K562 (cell line): ENCODE measurements around the gene USP8. TPM values are rescaled to one million over a fixed set of nuclear protein-coding genes. Genes with fewer than 3 reads are reported as not detected.

Source experiments
- ATAC-seq: fragments of 200-7000 bp; cut with Tn5 transposase; 3 replicates; pipeline ENCODE4 v1.9.1; 2020; ENCODE audit warnings: moderate library complexity
- BruUV-seq: library from RNA; stranded (reverse); fragments of 400-500 nt; replicated peaks from 2 replicates; lab custom pipeline; 2021; lab: Mats Ljungman, UMichigan
- CTCF ChIA-PET: fragments of 300-600 bp; formaldehyde crosslinking; extraction: SDS; loops from one replicate; lab custom pipeline; 2021; ENCODE audit warnings: low intra/inter-chr PET ratio; lab: Yijun Ruan, JAX
- POLR2A ChIA-PET: fragments of 300-600, 350-650 bp; sonication (Branson Sonifier 250); formaldehyde crosslinking; extraction: SDS; loops from one replicate; lab custom pipeline; 2021; ENCODE audit warnings: antibody characterized with exemption, inconsistent platforms; lab: Yijun Ruan, JAX
- DNase-seq, 4 experiments: peaks; one replicate each; pipeline versions ENCODE4 v3.0.0 to v3.0.0-alpha.2; 2011 to 2018; ENCODE audit warnings: low spot score in 3 of 4, mixed read lengths in 3 of 4; ENCODE audit errors: extremely low read depth in 1 of 4
- FAIRE-seq: peaks from 2 replicates; lab custom pipeline; 2011; peaks lifted over from hg19 to GRCh38; lab: Jason Lieb, UNC
- H2AFZ ChIP-seq: 2 replicates; pipeline ENCODE4 v1.6.0; 2011; ENCODE audit warnings: low read depth, low read length, control low read depth, inconsistent platforms
- H3K27ac ChIP-seq: fragments of 200-600 bp; 3 replicates; pipeline ENCODE4 v1.8.0; 2011; ENCODE audit warnings: low read depth, mild to moderate bottlenecking, control low read depth, inconsistent platforms, low read length, moderate library complexity, mixed read lengths; ENCODE audit errors: extremely low read depth
- H3K27me3 ChIP-seq, 2 experiments: fragments of 300-600 bp in 1 of 2; 2 replicates in 1 of 2; 3 replicates in 1 of 2; pipeline versions ENCODE4 v1.6.0 to v1.8.0; 2011; ENCODE audit warnings: inconsistent platforms in 2 of 2, low read length in 2 of 2, mild to moderate bottlenecking in 1 of 2, mixed read lengths in 1 of 2, moderate library complexity in 1 of 2; ENCODE audit not compliant: control insufficient read depth in 2 of 2, insufficient read depth in 2 of 2
- H3K36me3 ChIP-seq: fragments of 300-600 bp; 3 replicates; pipeline ENCODE4 v1.8.0; 2011; ENCODE audit warnings: mild to moderate bottlenecking, low read length, inconsistent platforms; ENCODE audit not compliant: control insufficient read depth, insufficient read depth
- H3K4me1 ChIP-seq, 2 experiments: fragments of 200-600 bp in 1 of 2; replicated peaks in 1 of 2; 2 replicates in 1 of 2; 3 replicates in 1 of 2; pipeline versions ENCODE4 v1.5.1 to v1.8.0; 2011; ENCODE audit warnings: inconsistent platforms in 2 of 2, low read length in 2 of 2, mild to moderate bottlenecking in 1 of 2, mixed read lengths in 1 of 2, moderate library complexity in 1 of 2; ENCODE audit not compliant: control insufficient read depth in 2 of 2, insufficient read depth in 2 of 2
- H3K4me2 ChIP-seq: 2 replicates; pipeline ENCODE4 v1.6.1; 2011; ENCODE audit warnings: low read length, control low read depth, inconsistent platforms, mixed read lengths; ENCODE audit not compliant: insufficient read depth
- H3K4me3 ChIP-seq: fragments of 200-600 bp; sonication (generic), shearing (Covaris generic); 2 replicates; pipeline ENCODE4 v1.5.1; 2016; ENCODE audit warnings: control low read depth, inconsistent platforms
- H3K79me2 ChIP-seq: fragments of 200-600 bp; 3 replicates; pipeline ENCODE4 v1.8.0; 2011; ENCODE audit warnings: low read length, inconsistent platforms; ENCODE audit not compliant: control insufficient read depth, insufficient read depth
- H3K9ac ChIP-seq, 2 experiments: 2 replicates each; pipeline versions ENCODE4 v1.6.0 to v1.6.1; 2011; ENCODE audit warnings: low read depth in 2 of 2, low read length in 2 of 2, control low read depth in 1 of 2, inconsistent platforms in 1 of 2, mild to moderate bottlenecking in 1 of 2, mixed read lengths in 1 of 2; ENCODE audit not compliant: insufficient read depth in 1 of 2
- H3K9me1 ChIP-seq: one replicate; pipeline ENCODE4 v1.6.0; 2011; ENCODE audit warnings: inconsistent platforms, mild to moderate bottlenecking, low read length, moderate library complexity; ENCODE audit not compliant: control insufficient read depth, insufficient read depth
- H3K9me3 ChIP-seq: replicated peaks from 2 replicates; pipeline ENCODE4 v1.5.1; 2011; ENCODE audit warnings: low read depth, low read length, inconsistent platforms; ENCODE audit not compliant: control insufficient read depth, insufficient read depth
- H4K20me1 ChIP-seq: replicated peaks from 2 replicates; pipeline ENCODE4 v1.6.1; 2011; ENCODE audit warnings: low read length, inconsistent platforms, mixed read lengths; ENCODE audit not compliant: control insufficient read depth, insufficient read depth
- ARID1B ChIP-seq: fragments of 450-650 bp; IDR thresholded peaks from 2 replicates; pipeline ENCODE4 v1.6.1; 2016; ENCODE audit warnings: antibody characterized with exemption, mild to moderate bottlenecking, inconsistent platforms
- BRCA1 ChIP-seq, 2 experiments: fragments of 450-650 bp in 1 of 2; sonication (generic) in 1 of 2; formaldehyde crosslinking in 1 of 2; IDR thresholded peaks; 2 replicates each; pipeline versions ENCODE4 v1.5.0 to v1.6.1; 2017 to 2020; ENCODE audit warnings: mild to moderate bottlenecking in 1 of 2, missing genetic modification reagents in 1 of 2
- CEBPG ChIP-seq, 3 experiments: fragments of 200-800 bp in 1 of 3; sonication (Bioruptor generic) in 1 of 3; sonication (generic) in 1 of 3; formaldehyde crosslinking in 1 of 3; IDR thresholded peaks in 2 of 3; conservative IDR thresholded peaks in 1 of 3; 2 replicates each; pipeline versions ENCODE4 v1.6.1 to v1.8.0; 2016 to 2022; ENCODE audit warnings: missing compliant biosample characterization in 2 of 3, missing genetic modification characterization in 2 of 3, mild to moderate bottlenecking in 1 of 3, missing genetic modification reagents in 1 of 3
- ESRRA ChIP-seq: fragments of 450-650 bp; IDR thresholded peaks from 2 replicates; pipeline ENCODE4 v1.6.1; 2014; ENCODE audit warnings: low read depth, mild to moderate bottlenecking, moderate library complexity, borderline replicate concordance
- FIP1L1 ChIP-seq: fragments of 200-400 bp; formaldehyde crosslinking; IDR thresholded peaks from 2 replicates; pipeline ENCODE4 v1.6.1; 2018; ENCODE audit warnings: mild to moderate bottlenecking, low read depth, low read length; ENCODE audit not compliant: poor library complexity, severe bottlenecking
- FOXJ2 ChIP-seq: fragments of 200-800 bp; sonication (Bioruptor generic); IDR thresholded peaks from 2 replicates; pipeline ENCODE4 v1.6.1; 2016; ENCODE audit warnings: missing genetic modification characterization, missing compliant biosample characterization
- HDAC2 ChIP-seq: fragments of 450-650 bp; IDR thresholded peaks from 2 replicates; pipeline ENCODE4 v1.6.1; 2016; ENCODE audit warnings: mild to moderate bottlenecking
- JUNB ChIP-seq: fragments of 450-650 bp; formaldehyde crosslinking; conservative IDR thresholded peaks from 2 replicates; pipeline ENCODE4 v1.4.0; 2020; ENCODE audit warnings: mild to moderate bottlenecking
- JUND ChIP-seq, 2 experiments: IDR thresholded peaks; 2 replicates in 1 of 2; 3 replicates in 1 of 2; pipeline ENCODE4 v1.6.1; 2011; ENCODE audit warnings: borderline replicate concordance in 2 of 2, low read depth in 2 of 2, low read length in 2 of 2, improper control_type of control experiment in 1 of 2, missing biosample characterization in 1 of 2, missing genetic modification characterization in 1 of 2, missing genetic modification reagents in 1 of 2
- MEIS2 ChIP-seq: fragments of 450-650 bp; IDR thresholded peaks from 2 replicates; pipeline ENCODE4 v1.6.1; 2014; ENCODE audit warnings: mild to moderate bottlenecking; ENCODE audit not compliant: partially characterized antibody
- POLR2A ChIP-seq: fragments of 450-650 bp; conservative IDR thresholded peaks from 2 replicates; pipeline ENCODE4 v1.6.1; 2016
- RAD51 ChIP-seq: fragments of 450-650 bp; IDR thresholded peaks from 2 replicates; pipeline ENCODE4 v1.7.1; 2016; ENCODE audit warnings: low read depth, mild to moderate bottlenecking, borderline replicate concordance
- RCOR1 ChIP-seq, 2 experiments: IDR thresholded peaks; 2 replicates each; pipeline ENCODE4 v1.6.1; 2012; ENCODE audit warnings: low read depth in 2 of 2, low read length in 2 of 2, borderline replicate concordance in 1 of 2, improper control_type of control experiment in 1 of 2
- SMARCA4 ChIP-seq: fragments of 450-650 bp; IDR thresholded peaks from 2 replicates; pipeline ENCODE4 v1.6.1; 2016
- SMARCE1 ChIP-seq: fragments of 450-650 bp; IDR thresholded peaks from 2 replicates; pipeline ENCODE4 v1.7.1; 2016; ENCODE audit warnings: mild to moderate bottlenecking
- SPI1 ChIP-seq: IDR thresholded peaks from 2 replicates; pipeline ENCODE4 v1.6.1; 2011; ENCODE audit warnings: low read depth, low read length, control low read depth, borderline replicate concordance
- TEAD4 ChIP-seq, 2 experiments: sonication (generic) in 1 of 2; formaldehyde crosslinking in 1 of 2; IDR thresholded peaks; 2 replicates each; pipeline versions ENCODE4 v1.6.1 to v1.8.0; 2012 to 2022; ENCODE audit warnings: borderline replicate concordance in 1 of 2, inconsistent platforms in 1 of 2, low read length in 1 of 2, mild to moderate bottlenecking in 1 of 2, missing genetic modification reagents in 1 of 2
- ZHX1 ChIP-seq: fragments of 150-350 bp; conservative IDR thresholded peaks from 2 replicates; pipeline ENCODE4 v1.6.1; 2014; ENCODE audit warnings: low read length
- ZNF695 ChIP-seq: fragments of 450-650 bp; formaldehyde crosslinking; IDR thresholded peaks from 2 replicates; pipeline ENCODE4 v1.4.0; 2020; ENCODE audit warnings: mild to moderate bottlenecking, moderate library complexity
- WGBS: fragments of 100-300 bp; shearing (Covaris generic); methylation state at CpG from one replicate; pipeline ENCODE4 v1.1.6; 2016; ENCODE audit warnings: low coverage, mixed read lengths; ENCODE audit not compliant: insufficient coverage; ENCODE audit errors: missing lambda C conversion rate; 5-methylcytosine and 5-hydroxymethylcytosine counted together
- in situ Hi-C: fragments of 300-500 bp; cut with MboI; formaldehyde crosslinking; loops from 4 replicates; pipeline ENCODE4 v1.15.0; 2018; ENCODE audit warnings: inconsistent platforms, mixed read lengths
- intact Hi-C: fragments of 100-400 bp; cut with micrococcal nuclease; formaldehyde crosslinking; loops from 2 replicates; pipeline ENCODE4 v1.14.2; 2022
- polyA plus RNA-seq, 8 experiments: library from polyadenylated mRNA; depleted of rRNA in 4 of 8; stranded (reverse) in 5 of 8; unstranded in 3 of 8; fragments of >200 nt; fragmentation: Nextera tagmentation in 2 of 8; fragmentation: Illumina TruSeq in 1 of 8; extraction: Ambion mirVana in 2 of 8; extraction: Trizol in 1 of 8; gene quantifications; 2 replicates each; pipeline versions ENCODE4 v1.2.1 to v1.2.3, GENCODE V29; 2011 to 2014; ENCODE audit warnings: inconsistent platforms in 1 of 8, missing spikeins in 1 of 8
- total RNA-seq, 7 experiments: library from RNA; depleted of rRNA in 6 of 7; stranded (reverse); fragments of >200 nt in 6 of 7; fragmentation: Illumina TruSeq in 2 of 7; extraction: Trizol in 2 of 7; gene quantifications; 2 replicates each; pipeline versions ENCODE4 v1.2.1 to v1.2.3, GENCODE V29; 2011 to 2021; ENCODE audit warnings: low replicate concordance in 1 of 7

Gene USP8
- total and polyA plus RNA-seq, 9 of the 15 experiments (the other 6 are each of a cell fraction or from before 2014, with no cell fraction given), result 35.1 to 58.4 (median 46.1) TPM

GRCh38 chr15:50543556-50543955 lies 119.4 kb downstream of the USP8 start (continued):
- TF ChIP-seq ZHX1, result no peak
- no peak for TF ChIP-seq FIP1L1
- peak; percentile 54 for TF ChIP-seq MEIS2
- peak; percentile 59; the same call in 1 of the 2 replicates for TF ChIP-seq CEBPG (CRISPR knock-in tag; IDR thresholded peaks at IDR 0.05)
- TF ChIP-seq CEBPG (tag; conservative IDR thresholded peaks at IDR 0.05 in 1 of 2, IDR thresholded peaks at IDR 0.05 in 1 of 2), result no peak
- TF ChIP-seq JUNB (CRISPR knock-in tag), result no peak

- Histone ChIP-seq H3K9ac (no peak overlapping the region), H4K20me1 (no peaks in the 10 kb centered on the region), H3K9me3 (no peaks in the 10 kb centered on the region), H3K4me1 (peaks cover 10 to 12% of the 10 kb centered on the region in 2 experiments; a peak in 4 of 5 replicates), H3K36me3 (no peaks in the 10 kb centered on the region), H3K4me3 (no peak overlapping the region), H3K27ac (no peak overlapping the region), H3K27me3 (no peaks in the 10 kb centered on the region), H2AFZ (peak overlapping the region; percentile 2), H3K4me2 (peak overlapping the region; percentile 19; the same call in 1 of the 2 replicates), H3K79me2 (no peaks in the 10 kb centered on the region), H3K9me1 (no peaks in the 10 kb centered on the region)
- DNase-seq, result peak in 1 of 4 experiments; percentile 14
- in situ Hi-C loops, result no loop called here
- CTCF ChIA-PET, result no interaction called here
- POLR2A ChIA-PET, result interaction anchor here (0.7 to 1.4 kb wide), 5 partner anchors 10 to 111 kb away, joined by 3 to 4 read pairs (median 3); no protein-coding TSS in a partner anchor
- TF ChIP-seq JUND (IDR thresholded peaks at IDR 0.05; ENCODE audit: borderline replicate concordance, low read depth, low read length) (no peak), JUND (tag; IDR thresholded peaks at IDR 0.05; ENCODE audit: borderline replicate concordance, low read depth, low read length) (0 out of 3 replicates have a peak, but pooled peaks have one; percentile 8), POLR2A (no peak), FOXJ2 (0 out of 2 replicates have a peak, but pooled peaks have one; percentile 29), ZNF695 (CRISPR knock-in tag) (no peak), TEAD4 (IDR thresholded peaks at IDR 0.05; ENCODE audit: low read length) (peak; percentile 43; the same call in 1 of the 2 replicates), TEAD4 (CRISPR knock-in tag; IDR thresholded peaks at IDR 0.05; ENCODE audit: borderline replicate concordance) (no peak), RCOR1 (IDR thresholded peaks at IDR 0.05; ENCODE audit: borderline replicate concordance in 1 of 2, low read depth in 2 of 2, low read length in 2 of 2) (0 out of 4 replicates have a peak, but pooled peaks of 1 of the 2 experiments have one; percentile 24), SPI1 (peak; percentile 73; the same call in 1 of the 2 replicates), HDAC2 (no peak), SMARCA4 (0 out of 2 replicates have a peak, but pooled peaks have one; percentile 21), ESRRA (no peak), RAD51 (no peak), BRCA1 (IDR thresholded peaks at IDR 0.05) (no peak), BRCA1 (CRISPR knock-in tag; IDR thresholded peaks at IDR 0.05) (peak; percentile 43; the same call in 1 of the 2 replicates), ARID1B (peak; percentile 19; the same call in 1 of the 2 replicates), SMARCE1 (0 out of 2 replicates have a peak, but pooled peaks have one; percentile 21)
- peak; percentile 14; the same call in 2 of the 3 replicates for ATAC-seq
- intact Hi-C loops, result no loop called here
- 15% methylated on average over 5 of the region's 5 CpGs for WGBS
- FAIRE-seq, result no peak
- BruUV-seq, result no TSS peak
These were observed 120.2 kb downstream of the USP8 start for GRCh38 chr15:50544368-50544767.
